ENCODE measurements around the gene NOP53.
A peak's percentile ranks its signal among the peaks of the same experiment; 100 is the strongest.

- TF ChIP-seq, protein P1, sequence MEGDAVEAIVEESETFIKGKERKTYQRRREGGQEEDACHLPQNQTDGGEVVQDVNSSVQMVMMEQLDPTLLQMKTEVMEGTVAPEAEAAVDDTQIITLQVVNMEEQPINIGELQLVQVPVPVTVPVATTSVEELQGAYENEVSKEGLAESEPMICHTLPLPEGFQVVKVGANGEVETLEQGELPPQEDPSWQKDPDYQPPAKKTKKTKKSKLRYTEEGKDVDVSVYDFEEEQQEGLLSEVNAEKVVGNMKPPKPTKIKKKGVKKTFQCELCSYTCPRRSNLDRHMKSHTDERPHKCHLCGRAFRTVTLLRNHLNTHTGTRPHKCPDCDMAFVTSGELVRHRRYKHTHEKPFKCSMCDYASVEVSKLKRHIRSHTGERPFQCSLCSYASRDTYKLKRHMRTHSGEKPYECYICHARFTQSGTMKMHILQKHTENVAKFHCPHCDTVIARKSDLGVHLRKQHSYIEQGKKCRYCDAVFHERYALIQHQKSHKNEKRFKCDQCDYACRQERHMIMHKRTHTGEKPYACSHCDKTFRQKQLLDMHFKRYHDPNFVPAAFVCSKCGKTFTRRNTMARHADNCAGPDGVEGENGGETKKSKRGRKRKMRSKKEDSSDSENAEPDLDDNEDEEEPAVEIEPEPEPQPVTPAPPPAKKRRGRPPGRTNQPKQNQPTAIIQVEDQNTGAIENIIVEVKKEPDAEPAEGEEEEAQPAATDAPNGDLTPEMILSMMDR (conservative IDR thresholded peaks at IDR 0.05; ENCODE audit: low read length), result peak; percentile 81
- no peak for TF ChIP-seq EZH2phosphoT487 (IDR thresholded peaks at IDR 0.05; ENCODE audit: borderline replicate concordance, low read depth, low read length)
Observed at GRCh38 chr19:47713046-47714021, 32.0 kb upstream of the NOP53 start, which contains the start of gene EHD2.

Data from OCI-LY7 (cell line).